Kasumi-1 (cell line): Measurements from ENCODE around the gene IPPK.

Source experiments
- DNase-seq, 2 experiments: peaks; one replicate each; lab custom pipeline; 2025; lab: John Stamatoyannopoulos, UW

The IPPK gene

DNA sequence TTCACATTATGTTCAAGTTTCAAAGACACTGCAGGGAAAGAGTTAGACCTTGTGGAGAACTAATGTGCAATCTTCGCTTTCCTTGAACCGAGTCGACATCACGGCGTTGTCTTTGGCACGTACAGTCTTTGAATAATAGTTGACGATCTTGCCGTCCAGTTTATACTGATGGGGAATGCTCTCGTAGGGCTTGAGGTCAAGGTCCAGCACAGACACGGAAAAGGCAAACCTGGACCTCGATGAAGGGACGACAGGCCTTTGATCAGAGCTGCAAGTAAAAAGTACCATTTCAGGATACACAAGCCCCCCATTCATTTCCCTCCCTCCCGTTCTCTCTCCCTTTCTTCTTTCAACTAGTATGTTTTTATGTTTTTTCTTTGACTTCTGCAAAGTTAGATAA, 54.1 kb downstream of the IPPK start:
- DNase-seq = no peak

DNA sequence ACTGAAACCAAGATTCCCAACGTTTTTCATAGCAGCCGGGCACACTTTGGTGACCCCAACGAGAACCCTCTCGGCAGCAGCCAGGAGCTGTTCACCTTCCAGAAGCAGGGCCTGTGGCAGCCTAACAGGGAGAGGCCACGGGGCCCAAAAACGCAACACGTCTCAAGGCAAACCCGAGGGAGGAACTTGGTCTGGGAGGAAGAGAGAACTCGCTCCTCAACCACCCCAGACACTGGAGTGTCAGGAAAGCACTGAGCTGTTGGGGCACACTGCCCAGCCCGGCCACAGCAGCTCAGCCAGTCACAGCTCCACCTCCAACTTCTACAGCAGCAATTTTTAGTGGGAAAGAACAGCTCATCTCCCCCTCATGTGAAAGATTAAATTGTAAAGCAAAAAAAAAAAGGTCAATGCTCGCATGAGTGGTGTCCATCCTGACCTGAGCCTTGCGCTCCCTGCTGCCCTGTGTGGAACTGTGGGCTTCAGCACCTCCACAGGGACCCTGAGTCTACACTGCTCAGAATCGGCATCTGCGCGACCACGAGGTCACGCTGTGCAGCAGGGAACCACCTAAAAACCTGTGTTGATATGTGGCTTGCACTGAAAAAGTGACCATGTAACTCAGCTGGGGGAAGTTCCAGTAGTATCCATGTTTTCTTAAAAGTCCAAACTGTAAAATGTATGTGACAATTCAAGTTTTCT, 55.0 kb downstream of the IPPK start:
- peak; percentile 21 to 25 for DNase-seq

DNA sequence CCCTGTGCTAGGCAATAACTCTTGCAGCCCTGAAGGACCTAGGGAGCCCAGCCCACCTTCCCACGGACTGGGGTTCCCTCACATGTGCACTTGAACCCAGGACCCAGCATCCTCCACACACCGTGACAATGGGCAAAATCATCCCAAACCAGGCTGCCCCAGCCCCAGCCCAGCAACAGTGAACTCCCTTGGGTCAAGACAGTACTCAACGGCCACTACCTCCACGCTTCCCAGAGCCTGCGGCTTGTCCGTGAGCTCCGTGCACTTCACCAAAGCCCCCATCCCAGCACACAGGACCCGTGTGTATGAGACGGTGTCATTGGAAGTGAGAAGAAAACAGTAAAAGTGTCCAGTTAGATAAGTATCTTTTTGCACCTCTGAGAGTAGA, 55.8 kb downstream of the IPPK start:
- DNase-seq = no peak

DNA sequence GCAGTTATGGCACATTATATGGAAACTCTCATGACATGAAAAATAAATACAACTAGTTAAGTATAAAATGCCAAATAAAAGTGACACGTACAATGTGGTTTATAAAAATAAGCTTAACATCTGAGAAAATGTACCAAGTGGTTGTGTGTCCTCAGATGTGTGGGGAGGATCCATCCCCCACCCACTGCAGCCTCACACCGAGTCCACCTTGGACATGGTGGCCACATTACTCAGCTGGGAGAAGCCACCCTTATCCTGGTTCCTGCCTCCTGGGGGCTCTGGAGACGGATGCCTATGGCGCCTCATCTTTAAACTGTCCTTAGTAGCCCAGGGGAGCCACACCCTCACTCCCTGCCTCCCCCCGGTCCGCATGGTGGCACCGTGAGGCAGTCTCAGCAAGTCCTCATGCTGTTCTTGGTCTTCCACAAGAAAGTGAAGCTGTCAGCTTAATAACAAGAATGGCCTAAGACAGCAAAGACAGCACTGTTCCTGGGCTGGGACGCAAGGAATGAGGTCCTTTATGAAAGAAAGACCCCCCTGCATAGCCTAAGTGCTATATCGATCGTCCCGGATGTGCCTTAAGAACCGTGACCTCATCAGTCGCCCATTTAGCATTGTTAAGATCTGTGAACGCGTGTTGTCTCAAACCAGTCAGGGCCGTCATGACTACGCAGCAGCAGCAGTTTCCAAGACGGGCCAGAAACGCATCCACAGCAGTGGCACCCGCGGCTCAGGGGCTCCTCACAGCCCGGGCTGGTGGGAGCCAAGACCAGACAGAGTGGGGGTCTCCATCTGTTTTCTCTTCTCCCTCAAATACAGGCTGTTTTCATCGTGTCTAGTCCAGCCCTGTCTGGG, 56.4 kb downstream of the IPPK start:
- no peak for DNase-seq

DNA sequence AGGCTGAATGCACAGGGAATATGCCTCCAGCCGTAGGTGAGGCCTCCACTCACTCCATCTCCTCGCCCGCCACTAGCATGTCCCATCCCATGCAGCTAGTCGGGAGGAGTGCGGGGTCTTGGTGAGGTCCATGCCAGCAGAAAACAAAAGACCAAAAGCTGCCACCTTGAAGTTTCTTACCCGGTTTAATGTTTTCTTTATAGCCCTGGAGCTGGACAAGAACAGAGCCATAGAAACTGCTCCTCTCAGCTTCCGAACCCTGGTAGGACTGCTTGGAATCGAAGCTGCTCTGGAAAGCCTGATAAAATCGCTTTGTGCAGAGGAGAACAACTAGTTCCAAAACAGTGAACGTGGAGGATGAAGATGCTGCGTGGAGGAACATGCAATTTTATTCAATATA, 57.1 kb downstream of the IPPK start:
- DNase-seq = no peak

DNA sequence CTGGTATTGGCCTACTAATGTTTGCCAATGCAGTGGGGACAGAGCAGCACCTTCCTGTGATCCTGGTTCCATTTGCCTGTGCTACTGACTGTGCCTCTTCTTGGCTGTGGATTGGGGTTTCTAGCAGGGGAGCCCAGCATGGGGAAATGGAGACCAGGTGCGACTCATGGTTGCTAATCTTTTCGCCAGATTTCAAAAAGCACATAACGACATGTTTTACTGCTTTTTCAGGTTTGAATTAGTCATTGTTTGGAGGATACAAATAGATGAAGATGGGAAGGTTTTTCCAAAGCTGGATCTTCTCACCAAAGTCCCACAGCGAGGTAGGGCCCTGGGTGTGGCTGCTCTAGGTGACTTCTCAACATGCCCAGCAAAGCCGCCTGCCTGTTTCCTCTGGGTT, 57.6 kb downstream of the IPPK start:
- no peak for DNase-seq

DNA sequence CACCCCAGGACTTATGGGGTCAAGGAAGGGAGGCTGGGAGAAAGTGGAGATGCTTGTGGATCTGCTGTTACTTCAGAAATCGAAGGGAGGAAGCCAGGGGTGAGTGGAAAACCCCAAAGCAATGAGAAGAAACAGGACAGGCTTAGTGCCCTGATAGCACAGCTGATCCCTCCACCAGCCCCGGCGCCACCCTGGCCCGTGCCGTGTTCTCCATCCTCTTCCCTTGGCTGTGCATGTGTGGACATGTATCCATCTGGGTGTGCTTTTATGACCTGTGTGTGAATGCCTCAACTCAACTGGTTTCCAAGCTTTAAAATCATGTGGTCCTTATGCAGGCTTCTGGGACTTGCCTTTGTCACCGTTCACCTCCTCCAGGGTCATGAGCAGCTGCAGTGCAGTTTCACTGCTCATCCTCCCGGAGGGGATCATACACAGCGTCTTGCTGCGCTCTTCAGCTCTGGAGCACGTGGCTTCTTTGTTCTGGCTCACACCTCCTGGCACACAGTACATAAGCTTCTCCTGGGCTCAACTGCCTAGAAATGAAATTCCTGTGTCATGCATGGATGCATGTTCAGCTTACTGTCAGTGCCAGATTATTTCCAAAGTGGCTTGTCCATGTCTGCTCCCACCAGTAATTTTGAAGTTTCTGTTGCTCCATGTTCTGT, 58.2 kb downstream of the IPPK start:
- DNase-seq = no peak

DNA sequence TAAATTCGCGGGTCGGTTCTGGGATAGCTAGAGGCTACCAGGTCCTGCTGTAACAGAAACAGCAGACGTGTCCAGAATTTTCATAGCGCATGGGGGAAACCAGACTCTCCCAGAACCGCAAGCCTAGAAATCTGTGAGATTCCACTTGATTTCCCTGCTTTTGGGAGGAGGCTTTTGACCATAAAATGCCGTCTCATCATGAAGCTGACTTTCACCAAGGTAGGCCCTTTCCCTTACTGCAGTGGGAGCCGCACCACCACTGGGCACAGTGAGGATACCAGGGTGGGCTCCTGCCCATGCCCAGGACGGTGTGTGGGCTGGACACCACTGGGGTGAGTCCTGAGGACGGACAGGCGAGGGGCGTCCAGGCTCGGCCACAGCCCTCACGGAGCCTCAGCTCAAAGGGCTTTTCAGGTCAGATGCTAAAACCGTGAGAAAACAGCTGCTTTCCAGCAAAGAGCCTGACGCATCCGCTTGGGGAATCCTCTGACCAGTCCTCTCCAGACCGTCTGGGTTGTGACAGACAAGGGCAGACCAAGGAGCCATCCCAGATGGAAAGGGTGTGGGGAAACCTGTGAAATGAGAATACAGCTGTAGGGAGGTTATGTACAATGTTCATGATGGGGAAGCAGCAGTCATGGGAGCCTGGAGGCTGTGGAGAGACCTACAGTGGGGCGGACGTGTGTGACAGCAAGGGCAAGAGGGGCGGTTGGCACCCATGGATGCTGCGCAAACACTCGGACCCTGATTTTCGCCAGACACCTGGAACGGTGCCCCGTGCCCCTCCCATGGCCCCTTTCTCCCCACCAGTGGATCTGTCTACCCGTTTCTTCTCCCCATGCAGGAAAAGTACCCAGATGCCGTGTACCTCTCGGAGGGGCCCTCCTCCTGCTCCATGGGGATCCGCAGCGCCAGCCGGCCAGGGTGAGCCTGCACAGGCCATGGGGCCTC, 59.2 kb downstream of the IPPK start:
- DNase-seq = no peak

DNA sequence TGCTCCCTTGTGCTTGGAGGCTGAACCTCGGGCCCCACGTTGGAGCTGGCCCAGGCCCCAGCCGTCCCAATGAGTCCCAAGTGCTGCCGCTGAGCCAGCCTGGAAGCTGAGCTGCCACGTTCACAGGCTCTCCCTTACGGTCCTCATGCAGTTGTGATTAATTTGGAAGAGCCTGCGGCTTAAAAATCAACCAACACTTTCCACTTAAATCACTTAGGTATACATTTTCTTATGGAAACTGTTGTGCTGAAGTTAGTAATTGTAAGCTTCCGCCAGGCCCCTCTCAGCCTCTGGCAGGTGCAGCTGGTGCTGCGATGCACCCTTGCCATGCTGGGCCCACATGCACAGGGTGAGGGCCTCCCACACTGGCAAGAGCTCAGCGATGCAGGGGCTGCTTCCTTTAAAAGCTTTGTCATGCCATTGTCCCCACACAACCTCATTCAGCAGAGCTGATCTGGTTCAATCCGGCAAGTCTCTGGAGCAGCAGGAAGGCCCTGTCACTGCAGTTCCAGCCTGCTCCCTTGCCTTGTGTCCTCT, 61.0 kb downstream of the IPPK start:
- no peak for DNase-seq

DNA sequence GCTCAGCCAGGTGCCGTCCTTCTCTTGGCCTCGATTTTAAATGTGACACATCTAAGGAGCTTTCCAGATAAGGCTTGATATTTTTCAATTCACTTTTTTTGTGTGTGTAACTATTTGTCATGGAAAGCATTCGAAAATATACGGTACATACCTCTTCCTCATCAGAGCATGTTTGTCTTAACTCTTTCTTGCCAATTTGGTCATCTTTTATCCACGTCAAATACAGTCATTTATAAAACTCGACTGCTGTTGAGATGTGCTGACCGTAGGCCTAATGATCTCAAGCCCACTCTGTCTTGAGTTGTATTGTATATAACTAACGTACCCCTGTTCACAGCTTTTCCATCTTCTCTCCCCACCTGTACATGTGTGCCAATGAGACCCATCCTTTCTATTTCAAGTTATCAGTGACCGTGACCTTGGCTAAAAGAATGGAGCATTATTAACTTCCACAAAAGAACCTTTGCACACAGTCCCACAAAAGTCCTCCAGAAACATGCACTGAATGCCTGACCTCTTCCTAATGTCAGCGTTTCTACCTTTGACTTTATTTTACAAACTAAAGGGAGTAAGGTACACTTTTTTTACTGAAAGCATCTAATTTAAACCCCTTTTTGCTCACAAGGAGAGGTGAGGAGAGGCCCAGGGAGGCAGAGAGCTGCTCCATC, 61.6 kb downstream of the IPPK start:
- no peak for DNase-seq

DNA sequence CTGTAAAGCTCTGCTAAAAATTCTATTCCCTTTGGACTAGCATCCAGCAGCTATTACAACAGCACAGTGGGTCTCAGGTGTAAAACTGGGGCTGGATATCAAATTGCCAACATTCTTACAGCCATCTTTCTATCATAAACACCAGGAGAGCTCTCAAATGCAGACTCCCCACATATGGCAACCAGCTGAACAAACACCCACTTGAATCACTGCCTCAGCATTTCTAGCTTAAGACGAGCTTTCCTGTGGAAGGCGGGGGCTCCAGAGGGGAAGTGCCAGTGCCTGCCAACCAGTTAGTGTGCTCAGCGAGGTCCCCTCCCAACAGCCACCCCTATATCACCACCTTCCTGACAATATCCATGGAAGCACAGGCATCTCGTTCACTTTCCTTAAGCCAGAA, 62.2 kb downstream of the IPPK start:
- DNase-seq = no peak

DNA sequence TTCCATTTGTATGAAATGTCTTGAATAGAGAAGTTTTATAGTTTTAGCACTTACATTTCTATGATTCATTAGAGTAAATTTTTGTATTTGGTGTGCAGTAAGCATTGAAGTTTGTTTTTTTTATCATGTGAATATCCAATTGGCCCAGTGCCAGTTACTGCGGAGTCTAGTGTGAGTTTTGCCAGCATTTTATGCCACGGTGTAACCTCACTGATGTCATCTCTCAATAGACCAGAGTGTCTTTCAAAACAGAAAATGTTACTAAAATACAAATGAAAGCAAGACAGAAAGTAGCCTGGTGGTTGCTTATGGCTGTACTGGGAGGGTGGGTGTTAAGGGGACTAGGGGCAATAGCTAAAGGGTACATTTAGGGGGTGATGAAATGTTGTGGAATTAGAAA, 62.8 kb downstream of the IPPK start:
- no peak for DNase-seq

DNA sequence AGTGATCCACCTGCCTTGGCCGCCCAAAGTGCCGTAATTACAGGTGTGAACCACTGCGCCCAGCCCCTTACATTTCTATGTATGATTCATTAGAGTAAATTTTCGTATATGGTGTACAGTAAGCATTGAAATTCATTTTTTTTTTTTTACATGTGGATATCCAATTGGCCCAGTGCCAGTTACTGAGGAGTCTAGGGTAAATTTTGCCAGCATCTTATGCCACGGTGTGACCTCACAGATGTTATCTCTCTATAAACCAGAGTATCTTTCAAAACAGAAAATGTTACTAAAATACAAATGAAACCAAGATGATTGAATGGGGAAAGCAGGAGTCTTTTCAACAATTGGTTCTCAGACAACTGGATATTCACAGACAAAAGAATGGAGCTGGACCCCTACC, 64.7 kb downstream of the IPPK start:
- DNase-seq = no peak

DNA sequence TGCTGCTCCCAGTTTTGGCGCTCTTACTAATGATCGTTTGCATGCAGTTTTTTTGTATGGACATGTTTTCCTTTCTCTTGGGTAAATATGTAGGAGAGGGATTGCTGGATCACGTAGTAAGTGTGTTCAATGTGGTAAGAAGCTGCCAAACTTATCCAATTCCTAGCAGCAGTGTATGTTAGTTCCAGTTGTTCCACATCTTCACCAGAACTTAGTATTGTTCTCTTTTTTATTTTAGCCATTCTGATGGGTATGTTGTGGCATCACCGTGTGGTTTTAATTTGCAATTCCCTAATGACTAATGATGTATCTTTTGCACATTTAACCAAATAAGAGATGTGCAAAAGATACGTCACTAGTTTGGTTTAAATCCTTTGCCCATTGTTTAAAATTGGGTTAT, 65.9 kb downstream of the IPPK start:
- DNase-seq = no peak

DNA sequence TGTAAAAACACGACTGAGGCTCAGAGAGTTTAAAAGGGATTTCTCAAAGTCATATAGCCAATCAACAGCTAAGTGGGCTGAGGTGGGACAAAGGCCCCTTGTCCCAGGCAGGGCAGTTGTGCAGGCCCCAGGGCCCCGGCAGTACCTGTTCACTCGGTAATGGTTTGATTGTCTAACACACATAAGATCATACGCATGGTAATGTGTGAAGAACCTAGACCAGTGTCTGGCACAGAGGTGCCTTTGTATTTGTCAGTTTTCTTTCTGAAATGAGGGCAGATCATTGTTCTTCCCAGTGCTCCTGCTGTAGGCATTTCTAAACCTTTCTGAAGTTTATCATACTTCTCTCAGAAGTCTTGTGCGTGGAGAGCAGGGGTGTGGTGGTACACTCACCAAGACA, 66.8 kb downstream of the IPPK start:
- DNase-seq = no peak

DNA sequence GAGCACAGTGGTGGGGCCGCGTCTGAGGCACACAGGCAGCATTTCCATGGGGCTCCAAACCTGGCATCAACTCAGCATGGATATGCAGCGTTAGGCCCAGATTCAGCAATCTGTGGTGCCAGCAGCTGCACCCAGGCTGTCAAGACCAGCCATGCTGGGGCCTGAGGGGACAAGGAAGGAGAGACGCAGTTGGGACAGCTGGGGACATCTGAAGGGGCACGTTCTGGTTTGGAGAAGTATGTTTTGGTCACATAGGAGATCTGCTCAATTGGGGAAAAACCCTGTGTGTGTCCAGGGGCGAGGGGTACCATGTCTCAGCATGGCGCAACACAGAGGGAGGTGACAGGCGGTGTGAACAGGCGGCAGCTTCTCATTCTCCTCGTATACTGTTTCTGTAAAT, 67.5 kb downstream of the IPPK start:
- no peak for DNase-seq

DNA sequence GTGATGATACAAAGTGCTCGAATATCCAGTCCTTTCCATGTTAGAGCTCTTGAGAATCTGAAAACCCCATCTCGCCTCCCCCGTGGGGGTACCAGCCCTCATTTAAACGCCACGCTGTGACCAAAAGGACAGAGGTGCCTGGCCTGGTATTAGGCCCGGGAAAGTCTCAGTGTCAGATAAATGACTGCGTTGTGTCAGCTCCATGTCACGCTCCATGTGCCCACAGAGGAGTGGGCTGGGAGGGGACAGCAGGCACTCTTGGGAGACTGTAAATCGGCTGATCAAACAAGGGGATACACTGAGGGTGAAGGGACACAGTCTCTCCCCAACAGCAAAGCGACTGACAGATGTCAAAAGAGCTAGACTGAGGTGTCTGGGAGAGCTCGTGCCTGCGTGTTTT, 68.5 kb downstream of the IPPK start:
- DNase-seq = no peak

DNA sequence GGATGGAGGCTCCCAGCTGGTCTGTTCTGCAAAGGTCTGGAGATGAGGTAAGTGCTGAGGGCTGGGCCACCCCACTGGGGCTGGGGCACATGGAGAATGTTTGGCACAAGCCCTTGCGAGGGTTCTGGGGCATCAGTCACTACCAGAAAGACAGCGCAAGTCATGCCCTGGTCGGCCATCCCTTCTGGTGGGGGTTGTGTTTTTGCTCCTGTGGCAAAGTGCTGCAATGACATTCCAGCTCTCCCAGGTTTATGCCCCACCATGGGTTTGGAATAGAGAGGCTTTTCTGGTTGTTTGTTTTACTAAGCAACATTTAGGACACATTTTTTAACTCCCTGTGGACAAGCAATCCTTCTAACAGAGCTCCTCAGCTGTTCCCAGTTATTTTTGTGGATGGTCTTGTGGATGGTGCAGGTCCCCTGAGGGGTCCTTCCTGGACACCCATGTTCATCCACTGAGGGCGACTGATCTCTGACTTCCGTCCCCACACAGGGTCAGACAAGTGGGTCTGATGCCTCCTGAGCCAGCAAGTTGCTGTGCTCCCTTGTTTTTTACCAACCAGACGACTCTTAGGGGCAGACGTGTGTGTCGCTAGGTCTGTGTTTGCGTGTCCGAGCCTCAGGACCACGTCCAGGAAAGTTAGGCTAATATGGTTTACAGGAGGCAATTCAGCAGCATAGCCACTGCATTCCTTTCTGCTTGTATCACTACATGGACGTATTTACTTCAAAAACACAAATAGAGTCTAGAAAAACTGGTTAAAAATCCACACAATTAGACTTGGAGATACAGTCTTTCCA, 69.3 kb downstream of the IPPK start:
- DNase-seq = no peak

DNA sequence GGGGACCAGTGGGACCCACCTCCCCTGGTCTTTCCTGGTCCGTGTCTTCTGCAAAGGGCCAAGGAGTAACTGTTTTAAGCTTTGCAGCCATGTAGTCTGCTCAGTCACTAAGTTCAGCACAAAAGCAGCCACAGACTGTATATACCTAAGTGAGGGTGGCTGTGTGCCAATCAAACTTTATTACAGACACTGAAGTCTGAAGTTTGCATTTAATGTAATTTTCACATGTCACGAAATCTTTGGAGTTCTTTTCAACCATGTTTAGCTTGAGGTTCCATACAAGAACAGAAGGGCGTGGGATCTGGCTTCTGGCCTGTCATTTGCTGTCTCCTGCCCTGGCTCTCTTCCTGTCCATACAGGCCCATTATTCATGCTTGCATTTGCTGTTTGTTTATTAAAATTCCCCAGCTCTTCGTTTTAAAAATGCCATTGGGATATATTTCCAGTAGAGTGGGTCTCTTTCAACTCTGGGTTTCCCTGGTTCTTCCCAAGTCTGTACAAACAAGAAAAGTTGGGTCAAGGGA, 69.9 kb downstream of the IPPK start:
- no peak for DNase-seq

DNA sequence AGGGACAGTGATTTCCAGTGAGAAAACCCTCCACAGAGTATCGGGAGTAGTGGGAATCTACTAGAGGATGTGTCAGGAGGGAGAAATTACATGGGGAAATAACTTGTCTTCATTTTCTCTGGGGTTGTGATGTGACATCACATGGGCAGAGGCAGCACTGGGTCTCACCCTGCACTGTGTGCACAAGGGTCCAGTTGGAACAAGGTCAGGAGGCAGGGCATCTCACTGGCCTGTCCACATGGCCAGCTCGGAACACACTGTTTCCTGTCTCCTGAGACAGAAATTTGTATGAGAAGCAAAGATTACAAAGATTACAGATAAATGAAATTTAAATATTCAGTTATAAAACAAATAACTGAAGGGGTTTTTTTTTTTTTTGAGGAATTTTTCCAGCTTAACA, 71.5 kb downstream of the IPPK start:
- no peak for DNase-seq
